MM.1S (cell line): ENCODE results near the gene SLIT3.

Experiments used
- EZH2phosphoT487 ChIP-seq: fragments of 300-600 bp; sonication (generic); IDR thresholded peaks from 2 replicates; pipeline ENCODE4 v1.6.1; 2018; ENCODE audit warnings: antibody characterized with exemption, low read length
- TF ChIP-seq, protein P1 (sequence below): fragments of 300-600 bp; sonication (generic); IDR thresholded peaks from 2 replicates; pipeline ENCODE4 v1.5.1; 2016; ENCODE audit warnings: antibody characterized with exemption, low read length, mixed read lengths

DNA sequence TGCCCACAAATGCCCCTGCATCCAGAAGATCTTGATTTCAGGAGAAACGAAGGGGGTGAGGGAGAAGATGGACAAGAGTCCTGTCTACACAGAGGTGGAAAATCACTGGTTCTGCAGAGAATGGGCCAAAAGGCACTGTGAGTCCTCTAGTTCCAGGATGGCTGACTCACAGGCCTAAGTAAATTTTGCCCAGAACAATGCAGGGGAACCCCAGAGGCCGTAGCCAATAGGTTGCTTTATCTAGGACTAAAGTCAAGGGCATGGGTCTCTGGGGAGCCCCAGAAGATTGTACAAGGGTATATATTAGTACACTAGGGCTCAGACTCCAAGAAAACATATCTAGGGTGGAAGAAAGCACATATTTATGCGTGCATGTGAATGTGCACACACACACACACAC lies 98.0 kb downstream of the SLIT3 start:
- TF ChIP-seq, protein P1, sequence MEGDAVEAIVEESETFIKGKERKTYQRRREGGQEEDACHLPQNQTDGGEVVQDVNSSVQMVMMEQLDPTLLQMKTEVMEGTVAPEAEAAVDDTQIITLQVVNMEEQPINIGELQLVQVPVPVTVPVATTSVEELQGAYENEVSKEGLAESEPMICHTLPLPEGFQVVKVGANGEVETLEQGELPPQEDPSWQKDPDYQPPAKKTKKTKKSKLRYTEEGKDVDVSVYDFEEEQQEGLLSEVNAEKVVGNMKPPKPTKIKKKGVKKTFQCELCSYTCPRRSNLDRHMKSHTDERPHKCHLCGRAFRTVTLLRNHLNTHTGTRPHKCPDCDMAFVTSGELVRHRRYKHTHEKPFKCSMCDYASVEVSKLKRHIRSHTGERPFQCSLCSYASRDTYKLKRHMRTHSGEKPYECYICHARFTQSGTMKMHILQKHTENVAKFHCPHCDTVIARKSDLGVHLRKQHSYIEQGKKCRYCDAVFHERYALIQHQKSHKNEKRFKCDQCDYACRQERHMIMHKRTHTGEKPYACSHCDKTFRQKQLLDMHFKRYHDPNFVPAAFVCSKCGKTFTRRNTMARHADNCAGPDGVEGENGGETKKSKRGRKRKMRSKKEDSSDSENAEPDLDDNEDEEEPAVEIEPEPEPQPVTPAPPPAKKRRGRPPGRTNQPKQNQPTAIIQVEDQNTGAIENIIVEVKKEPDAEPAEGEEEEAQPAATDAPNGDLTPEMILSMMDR = no peak
- TF ChIP-seq EZH2phosphoT487 = no peak
